ENCODE measurements around the gene TP53AIP1.

TP53AIP1 gene, protein sequence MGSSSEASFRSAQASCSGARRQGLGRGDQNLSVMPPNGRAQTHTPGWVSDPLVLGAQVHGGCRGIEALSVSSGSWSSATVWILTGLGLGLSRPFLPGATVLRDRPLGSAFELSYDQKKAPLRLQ

DNA sequence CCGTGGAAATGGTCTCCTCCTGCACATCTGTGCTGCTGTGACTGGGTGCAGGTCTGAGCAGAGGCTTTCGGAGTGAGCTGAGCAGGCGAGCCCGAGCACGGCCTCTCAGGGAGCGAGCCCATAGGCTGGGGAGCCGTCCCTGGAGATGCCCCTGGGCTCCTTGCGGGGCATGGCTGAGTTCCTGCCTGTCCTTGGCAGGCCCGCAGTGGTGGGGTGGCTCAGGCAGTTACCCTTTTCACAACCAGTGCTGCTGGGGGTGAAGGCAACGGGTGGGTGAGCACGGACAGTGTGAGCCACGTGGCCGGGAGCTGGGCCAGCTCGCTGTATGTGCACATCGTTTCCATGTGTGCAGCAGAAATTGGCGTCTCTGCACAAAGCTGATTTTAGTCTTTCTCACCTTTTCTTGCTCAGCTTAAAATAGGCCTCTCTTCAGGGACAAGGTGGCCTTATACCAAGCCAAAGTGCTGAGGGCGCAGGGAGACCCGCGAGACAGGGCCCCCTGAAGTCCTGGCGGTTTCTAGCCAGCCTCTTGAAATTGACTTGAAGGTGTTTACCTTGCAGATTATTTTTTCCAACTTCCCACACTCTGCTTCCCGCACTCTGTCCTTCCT lies at the start of gene TP53AIP1:
TSS of gene TP53AIP1 (minus strand) at position 55 of the 611 bp plus-strand sequence. CDS start 5,053 bp downstream, outside the sequence.
- DNase-seq (ENCODE audit: low spot score) = no peak

DNA sequence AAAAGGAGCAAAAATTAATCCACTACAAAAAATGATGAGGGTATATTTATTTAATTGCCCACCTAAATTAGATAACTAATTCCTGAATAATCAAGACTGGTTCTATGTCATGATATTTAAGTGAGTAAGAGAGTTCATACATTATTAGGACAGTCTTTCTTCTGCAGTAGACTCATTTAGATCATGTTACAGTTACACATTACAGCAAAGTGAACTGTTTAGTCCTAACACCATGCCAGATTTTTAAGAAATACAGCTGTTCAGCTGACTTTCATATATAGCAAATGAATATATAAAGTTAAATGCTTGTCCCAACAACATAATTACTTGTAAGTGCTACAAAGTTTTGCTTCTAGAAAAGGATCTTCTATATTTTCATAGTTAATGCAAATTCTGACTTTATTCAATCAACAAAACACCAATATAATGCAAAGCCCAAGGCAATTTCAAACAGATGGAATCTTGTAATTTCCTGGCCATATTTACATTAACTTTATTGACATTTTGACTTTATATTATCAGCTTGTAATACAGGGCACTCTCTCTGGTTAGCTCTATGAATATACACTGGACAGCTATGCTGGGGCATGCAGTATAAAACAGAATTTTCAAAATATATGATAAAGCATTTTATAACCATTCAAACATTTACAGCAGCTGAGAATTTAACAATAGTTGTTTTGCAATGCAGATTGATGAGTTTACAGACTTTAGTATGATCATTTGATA lies 45.7 kb upstream of the TP53AIP1 start:
- DNase-seq (ENCODE audit: low spot score) = no peak

DNA sequence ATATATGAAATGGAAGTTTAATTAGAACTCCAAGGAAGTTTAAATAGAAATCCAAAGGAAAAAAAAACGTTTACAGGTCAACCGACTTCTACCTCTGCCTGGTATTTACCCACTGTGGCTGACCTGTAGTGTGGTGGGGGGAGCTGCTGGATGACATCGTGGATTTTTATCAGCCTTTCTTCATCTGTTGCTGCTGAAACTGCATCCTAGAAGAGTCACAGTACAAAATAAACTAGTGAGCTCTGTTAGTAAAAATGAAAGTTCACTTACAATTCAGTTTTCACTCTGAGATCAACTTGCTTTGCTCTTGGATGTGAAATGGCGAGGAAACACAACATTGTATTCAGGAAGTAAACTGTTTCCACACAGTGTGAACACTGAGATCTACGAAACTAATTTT lies 43.2 kb upstream of the TP53AIP1 start:
- DNase-seq (ENCODE audit: low spot score) = no peak

DNA sequence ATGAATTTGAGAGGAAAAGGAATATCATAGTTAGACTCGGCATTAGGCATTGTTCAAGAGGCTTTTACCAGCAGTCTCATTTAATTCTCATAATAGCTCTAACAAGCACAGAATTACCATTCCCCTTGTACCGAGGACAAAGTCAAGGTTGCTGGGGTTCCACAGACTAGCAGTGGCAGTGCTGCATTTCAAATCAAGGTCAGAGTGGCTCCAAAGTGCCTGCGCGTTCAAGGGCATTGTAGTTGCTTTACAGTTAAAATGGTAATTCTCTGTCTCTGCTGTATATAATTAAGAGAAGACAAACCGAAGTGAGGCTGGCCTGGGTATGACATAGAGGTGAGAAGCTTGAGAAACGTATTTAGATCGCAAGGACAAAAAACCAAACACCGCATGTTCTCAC lies 40.4 kb upstream of the TP53AIP1 start:
- no peak for DNase-seq (ENCODE audit: low spot score)

DNA sequence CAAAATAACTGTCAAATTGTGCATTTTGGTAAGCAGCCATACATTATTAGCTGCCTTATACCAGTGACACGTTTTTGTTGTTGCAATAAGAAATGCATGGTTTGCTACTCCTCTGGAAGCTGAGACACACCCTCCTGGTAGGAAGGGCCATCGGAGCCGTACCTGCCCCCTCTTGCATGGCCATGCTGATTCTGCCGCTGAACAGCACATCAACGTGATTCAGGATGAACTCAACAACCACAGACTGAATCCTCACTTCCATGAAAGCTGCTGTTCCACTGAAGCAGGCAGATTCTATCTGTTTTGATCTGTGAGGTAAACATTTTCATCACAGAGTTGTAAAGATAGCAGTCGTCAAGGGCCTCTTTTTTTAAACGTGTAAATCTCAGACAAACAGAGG lies 38.6 kb upstream of the TP53AIP1 start:
- DNase-seq (ENCODE audit: low spot score) = no peak

DNA sequence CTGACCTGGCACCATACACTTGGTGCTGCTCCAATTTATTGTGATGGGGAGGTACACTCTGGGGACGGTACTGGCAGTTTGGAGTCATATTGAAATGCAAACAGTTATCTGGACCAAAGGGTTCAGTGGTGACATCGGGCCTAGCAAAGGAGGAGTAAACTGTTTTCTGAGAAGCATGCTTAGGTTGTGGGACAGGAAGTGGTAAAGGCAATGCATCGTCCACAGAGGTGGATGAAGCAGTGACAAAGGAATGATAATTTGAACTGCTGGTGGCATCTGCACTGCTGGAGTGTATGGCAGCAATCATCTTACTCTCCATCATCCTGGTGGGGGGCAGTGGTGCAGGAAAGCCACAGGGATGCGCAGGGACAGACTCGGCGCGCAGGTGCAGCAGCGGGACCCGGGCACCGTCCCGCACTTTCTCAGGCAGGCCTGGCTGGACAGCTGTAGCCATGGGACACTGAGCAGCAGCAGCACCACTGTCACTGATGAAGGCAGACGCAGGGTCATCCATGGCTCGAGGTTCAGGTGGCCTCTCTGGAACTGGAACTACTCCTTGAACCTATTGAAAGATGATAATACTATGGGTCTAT lies 28.0 kb upstream of the TP53AIP1 start:
- DNase-seq (ENCODE audit: low spot score) = no peak

DNA sequence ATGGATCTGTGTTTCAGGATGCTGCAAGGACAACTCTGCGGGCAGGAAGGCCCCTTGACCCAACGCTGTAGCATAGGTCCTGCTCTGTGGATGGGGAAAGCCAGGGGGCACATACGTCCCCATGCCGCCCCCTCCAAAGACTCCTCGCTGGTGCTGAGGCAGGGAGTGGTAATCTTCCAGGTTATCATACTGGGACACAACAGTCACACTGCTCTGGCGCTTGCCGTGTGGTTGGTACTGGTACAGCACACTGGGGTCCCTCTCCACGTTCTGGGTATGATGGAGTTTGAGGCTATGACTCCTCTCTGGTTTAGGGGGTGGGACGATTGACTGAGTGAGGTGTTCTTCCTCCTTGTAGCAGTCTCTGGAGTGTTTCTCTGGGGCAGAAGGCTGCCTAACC lies 26.2 kb upstream of the TP53AIP1 start:
- no peak for DNase-seq (ENCODE audit: low spot score)

DNA sequence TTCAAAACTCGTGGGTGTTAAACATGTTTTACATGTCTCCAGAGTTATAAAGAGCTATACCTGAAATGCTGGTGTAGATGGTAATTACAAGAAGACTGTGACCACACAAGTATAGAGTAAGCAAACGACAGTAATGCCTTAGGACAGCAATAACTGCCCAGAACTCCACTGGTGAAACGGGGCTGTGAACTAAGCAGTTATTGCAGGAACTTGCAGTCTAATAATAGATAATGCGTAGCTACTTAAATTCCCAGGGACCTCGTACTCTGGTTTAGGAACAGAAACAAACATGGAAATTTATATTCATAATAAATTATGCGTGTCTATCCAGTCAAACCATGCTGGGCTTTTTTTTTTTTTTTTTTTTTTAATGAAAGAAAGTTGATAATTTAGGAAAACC lies 24.9 kb upstream of the TP53AIP1 start:
- no peak for DNase-seq (ENCODE audit: low spot score)

DNA sequence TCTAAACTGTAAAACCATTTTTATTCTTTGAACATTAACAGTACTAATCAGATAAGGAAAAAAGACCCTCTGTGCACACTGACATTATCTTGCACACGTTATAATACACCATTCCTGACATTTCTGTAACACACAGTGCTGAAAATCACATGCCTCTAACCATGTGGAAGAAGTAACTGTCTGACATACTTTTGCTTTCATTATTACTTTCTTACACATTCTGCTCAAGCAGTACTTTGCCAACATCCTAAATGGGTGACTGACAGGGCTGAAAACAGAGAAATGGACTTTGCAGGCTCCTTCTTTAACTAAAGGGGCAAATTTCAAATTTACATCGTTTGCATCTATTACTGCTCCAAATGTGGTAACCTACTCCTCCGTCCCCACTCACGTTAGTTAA lies 22.8 kb upstream of the TP53AIP1 start:
- DNase-seq (ENCODE audit: low spot score) = no peak

DNA sequence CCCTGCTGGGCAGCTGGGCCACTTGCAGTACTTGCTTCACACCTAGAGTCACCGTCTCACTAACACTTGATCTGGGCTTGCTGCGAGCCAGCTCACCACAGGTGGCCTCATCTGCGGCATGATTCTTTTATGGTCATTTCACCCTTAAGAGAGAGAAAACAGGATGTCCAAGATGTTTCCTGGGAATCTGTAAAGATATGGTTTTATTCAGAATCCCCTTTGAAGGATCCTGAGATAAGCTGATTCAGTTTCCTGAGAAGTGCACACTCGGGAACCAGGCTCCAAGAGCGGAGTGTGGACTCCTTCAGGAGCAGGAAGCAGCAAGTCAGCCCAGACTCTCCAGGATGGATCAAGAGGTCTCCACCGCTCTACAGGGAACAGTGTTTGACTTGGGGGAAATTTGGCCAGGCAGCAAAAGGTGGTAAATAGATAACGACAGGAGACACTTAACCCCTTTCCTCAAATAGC lies 21.8 kb upstream of the TP53AIP1 start:
- no peak for DNase-seq (ENCODE audit: low spot score)

DNA sequence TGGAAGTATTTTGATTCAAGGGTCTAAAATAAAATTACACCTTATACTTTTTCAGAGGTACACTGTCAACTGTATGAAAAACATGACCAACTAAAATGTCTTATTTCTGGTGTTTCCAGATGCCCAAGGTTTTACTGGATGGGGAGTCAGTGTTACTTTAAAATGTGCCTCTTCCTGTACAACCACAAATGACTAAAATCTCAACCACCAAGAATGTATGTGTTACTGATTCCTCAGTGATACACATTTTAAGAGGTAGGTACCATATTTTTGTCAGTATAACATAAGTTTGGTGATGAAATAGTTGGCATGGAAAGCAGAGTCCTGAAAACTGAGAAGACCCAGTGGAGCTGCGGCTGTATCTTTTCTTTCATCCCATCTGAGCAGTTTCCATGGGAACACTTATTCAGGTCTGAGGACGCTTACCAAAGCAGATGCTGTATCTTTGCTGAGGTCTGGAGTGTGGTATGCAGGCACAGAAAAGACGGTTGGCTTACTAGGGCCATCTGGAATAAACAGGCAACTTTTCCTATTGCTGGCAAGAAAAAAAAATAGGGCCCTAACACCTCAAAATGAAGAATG lies 21.2 kb upstream of the TP53AIP1 start:
- no peak for DNase-seq (ENCODE audit: low spot score)

DNA sequence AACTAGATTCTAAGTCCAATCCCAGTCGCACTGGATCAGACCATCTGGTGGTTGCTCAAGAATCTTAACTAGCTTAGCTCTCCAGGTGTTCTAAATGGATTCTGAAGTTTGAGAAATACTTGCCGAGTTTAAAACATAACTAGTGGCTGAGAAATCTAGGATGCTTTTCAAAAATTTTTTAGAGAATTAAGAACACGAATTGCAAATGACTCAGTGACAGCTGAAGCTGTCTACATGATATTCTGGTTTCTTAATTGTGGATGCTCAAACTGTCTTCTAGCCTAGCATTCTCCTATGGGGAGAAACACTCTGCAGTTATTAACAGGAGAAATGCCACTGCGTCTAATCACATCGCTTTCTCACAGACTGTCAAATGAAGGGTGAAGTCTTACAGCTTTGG lies 20.2 kb upstream of the TP53AIP1 start:
- no peak for DNase-seq (ENCODE audit: low spot score)

DNA sequence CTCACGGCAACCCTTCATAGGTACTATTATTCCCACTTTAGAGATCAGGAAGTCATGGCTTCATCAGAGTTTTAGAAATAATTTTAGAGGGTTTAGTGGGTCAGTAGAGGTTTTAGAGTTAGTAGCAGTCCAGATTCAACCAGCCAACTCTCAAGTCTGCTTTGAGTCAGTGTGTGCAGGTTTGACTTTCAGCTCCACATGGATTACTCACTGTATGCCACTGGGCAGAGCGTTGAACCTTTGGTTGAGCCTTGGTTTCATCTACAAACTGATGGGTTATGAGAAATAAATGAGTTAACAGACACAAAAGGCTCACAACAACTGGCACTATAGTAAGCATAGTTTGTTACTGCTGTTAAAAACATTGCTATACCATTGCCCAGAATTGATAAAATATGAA lies 19.0 kb upstream of the TP53AIP1 start:
- DNase-seq (ENCODE audit: low spot score) = no peak

DNA sequence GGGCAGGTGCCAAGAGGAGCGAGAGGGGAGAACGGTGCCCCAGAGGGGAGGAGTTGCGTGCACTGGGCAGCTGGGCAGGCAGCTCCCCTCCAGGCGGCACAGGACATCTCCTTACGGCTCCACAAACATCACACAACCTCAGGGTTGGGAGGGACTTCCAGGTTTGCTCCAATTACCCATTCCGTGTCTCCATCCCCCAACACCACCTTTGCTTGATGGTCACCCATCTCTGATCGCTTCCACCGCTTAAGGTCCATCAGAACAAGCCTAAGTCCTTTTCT lies 14.5 kb upstream of the TP53AIP1 start:
- no peak for DNase-seq (ENCODE audit: low spot score)

DNA sequence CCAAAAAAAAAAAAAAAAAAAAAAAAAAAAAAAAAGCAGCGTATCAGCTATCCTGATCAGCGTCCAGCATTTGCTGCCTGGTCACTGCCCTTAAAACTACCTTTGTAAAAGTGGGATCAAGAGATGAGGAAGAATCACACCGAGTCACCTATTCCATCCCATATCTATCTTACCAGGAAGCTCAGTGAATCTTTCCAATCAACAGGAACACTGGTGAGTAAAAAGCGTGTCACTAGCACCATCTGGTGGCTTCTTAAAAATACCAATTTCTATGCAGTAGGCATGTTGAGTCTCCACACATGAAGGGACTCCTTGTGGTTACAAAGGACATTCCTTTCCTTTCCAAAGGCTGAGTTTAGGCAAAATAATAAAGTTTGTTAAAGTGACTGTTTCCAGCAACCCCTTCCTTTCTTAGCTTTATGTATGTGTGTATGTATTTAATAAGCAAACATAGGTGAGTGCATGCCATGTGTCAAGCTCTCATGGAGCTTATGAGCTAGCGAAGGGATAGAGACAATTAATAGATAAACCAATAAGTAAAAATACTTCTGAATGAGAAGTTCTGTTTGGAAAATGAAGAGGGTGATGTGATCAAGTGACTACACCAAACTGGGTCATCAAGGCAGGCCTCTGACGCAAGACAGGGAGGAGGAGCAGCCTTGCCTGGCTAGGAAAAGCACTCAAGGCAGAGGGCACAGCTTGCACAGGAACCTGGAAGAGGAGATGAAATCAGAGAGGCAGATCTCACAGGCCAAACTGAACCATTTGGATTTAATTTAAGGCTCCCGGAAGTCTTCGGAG lies 13.9 kb upstream of the TP53AIP1 start:
- peak; percentile 84 for DNase-seq (ENCODE audit: low spot score)

DNA sequence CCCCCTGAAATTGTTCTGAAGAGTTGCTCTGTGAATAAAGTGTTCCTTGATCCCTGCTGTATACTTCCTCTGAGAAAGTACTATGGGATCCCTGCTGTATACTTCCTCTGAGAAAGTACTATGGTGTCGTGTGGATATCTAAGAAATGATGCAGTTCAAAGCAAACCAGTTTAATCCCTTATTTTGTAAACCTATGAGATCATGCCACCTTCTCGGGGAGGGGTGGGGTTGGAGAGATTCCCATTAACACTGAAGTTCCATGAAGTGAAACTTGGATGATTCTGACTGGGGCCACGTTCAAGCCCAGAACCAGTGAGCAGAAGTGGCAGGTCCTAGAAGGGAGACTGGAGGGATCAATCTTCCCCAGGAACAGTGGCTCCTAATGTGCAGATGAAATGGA lies 13.0 kb upstream of the TP53AIP1 start:
- no peak for DNase-seq (ENCODE audit: low spot score)

DNA sequence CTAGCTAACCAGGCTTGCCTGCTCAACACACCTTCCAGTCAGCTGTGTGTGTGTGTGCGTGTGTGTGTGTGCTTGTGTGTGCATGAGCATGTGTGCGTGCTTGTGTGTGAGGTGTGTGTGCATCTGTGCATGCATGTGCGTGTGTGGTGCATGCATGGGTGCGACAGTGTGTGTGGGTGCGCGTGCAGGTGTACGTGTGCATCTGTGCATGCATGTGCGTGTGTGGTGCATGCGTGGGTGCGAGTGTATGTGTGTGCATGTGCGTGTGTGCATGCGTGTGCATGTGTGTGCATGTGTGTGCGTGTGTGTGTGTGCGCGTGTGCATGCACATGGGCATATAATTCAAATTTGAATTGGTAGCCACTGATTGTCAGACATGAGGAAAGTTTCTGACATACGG lies 10.5 kb upstream of the TP53AIP1 start:
- DNase-seq (ENCODE audit: low spot score) = no peak

DNA sequence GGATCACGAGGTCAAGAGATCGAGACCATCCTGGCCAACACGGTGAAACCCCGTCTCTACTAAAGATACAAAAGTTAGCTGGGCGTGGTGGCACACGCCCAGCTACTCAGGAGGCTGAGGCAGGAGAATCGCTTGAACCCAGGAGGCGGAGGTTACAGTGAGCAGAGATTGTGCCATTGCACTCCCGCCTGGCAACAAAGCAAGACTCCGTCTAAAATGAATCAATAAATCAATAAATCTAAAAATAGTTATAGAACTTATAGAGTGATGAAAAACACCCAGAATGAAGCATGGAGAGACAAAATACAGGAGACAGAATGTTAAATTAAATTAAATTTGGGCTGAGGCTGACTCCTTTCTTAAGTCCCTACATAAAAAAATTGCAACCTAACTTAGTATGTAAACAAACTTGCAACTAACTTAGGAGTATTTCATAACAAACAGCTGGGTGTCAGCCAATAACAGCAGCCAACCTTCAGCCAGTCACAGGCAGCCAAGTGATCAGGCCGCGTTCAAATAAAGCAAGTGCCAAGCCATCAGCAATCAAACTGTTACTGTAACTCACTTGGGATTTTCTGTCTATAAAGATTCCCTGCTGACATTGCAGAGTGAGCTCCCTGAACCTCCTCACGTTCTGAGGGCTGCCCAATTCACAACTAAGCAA lies 7.3 kb upstream of the TP53AIP1 start:
- no peak for DNase-seq (ENCODE audit: low spot score)

DNA sequence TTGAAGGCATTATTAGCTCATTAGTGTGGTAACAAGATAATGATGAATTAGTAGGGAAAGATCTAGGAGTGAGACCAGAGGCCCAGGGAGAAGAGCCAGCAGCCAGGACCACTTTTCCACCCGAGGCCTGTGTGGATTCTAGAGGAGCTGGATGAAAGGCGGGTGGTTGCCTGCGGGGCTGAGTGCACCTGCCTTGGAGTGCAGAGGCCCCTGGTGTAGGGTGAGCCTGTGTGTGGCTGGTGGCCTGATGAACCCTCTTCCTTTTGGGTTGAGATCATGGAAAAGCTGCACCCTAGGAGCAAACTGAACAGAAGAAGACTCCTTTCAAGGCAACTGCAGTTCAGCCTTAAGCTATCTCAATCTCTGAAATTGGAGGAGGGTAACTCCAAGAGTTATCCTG lies 5.9 kb upstream of the TP53AIP1 start:
- DNase-seq (ENCODE audit: low spot score) = no peak

DNA sequence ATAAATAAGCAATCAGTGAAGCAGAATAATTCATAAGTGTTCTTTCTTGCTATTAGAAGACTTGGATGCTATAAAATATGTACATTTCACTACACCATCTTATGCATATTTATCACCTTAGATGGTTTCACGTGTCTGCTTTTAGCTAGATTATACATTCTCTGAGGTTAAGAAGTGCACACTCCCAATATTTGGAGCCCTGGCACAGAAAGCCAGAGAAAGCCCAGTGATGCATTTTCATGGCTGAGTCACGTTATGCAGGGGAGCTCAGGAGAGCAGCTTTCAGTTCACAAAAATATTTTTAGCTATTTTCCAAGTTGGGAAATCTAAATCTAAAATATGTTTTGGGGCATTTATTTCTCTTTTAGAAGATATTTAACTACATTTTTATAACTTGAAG lies 5.1 kb upstream of the TP53AIP1 start:
- no peak for DNase-seq (ENCODE audit: low spot score)

DNA sequence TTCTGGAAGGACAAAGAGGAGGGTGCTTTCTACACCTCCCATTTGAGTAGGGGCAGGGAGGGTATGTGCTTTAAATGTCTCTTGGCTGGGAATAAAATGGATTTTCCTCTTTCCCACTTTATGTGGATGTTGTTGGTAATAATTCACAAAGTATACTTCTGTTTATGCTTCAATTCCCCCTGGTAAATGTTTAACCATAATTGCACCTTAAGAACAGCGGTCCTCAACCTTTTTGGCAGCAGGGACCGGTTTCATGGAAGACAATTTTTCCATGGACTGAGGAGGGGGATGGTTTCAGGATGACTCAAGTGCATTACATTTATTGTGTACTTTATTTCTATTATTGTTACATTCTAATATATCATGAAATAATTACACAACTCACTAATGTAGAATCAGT lies 4.0 kb upstream of the TP53AIP1 start:
- no peak for DNase-seq (ENCODE audit: low spot score)

Data from RKO (cell line).